KG1 (cell line): Measurements from ENCODE around the gene PML.

Source experiments
- DNase-seq: peaks from one replicate; lab custom pipeline; 2025; lab: John Stamatoyannopoulos, UW

The PML gene

GRCh38 chr15:73985101-73985873 lies 9.2 kb upstream of the PML start:
- DNase-seq = no peak

- no peak for DNase-seq
Measured at GRCh38 chr15:73986055-73986775, 8.3 kb upstream of the PML start.

- DNase-seq = no peak
Measured at GRCh38 chr15:73986776-73987056, 7.8 kb upstream of the PML start.

- DNase-seq = no peak
Measured at GRCh38 chr15:73987250-73987649, 7.3 kb upstream of the PML start.

GRCh38 chr15:73987681-73988444 lies 6.7 kb upstream of the PML start:
- DNase-seq = no peak

- DNase-seq = no peak
Measured at GRCh38 chr15:73988445-73988969, 6.0 kb upstream of the PML start.

GRCh38 chr15:73989001-73989798 lies 5.3 kb upstream of the PML start:
- no peak for DNase-seq

- DNase-seq = no peak
Measured at GRCh38 chr15:73990250-73991005, 4.1 kb upstream of the PML start.

- DNase-seq = no peak
Measured at GRCh38 chr15:73991260-73991659, 3.3 kb upstream of the PML start.

- DNase-seq = peak; percentile 79
Measured at GRCh38 chr15:73991726-73992593, 2.6 kb upstream of the PML start, which contains the start of gene STOML1. Gene STOML1 (minus strand): TSS chr15:73992295. CDS start chr15:73992223, 72 bp downstream.

- DNase-seq = no peak
Measured at GRCh38 chr15:73992594-73992898, 2.0 kb upstream of the PML start.

GRCh38 chr15:73993211-73993994 lies 1.1 kb upstream of the PML start:
- no peak for DNase-seq

- DNase-seq = no peak
Measured at GRCh38 chr15:73994912-73995622, 551 bp downstream of the PML start.

- DNase-seq = no peak
Measured at GRCh38 chr15:73996267-73996666, 1.8 kb downstream of the PML start.

- DNase-seq = no peak
Measured at GRCh38 chr15:73996939-73997338, 2.4 kb downstream of the PML start.

GRCh38 chr15:73997986-73998385 lies 3.5 kb downstream of the PML start:
- DNase-seq = no peak

GRCh38 chr15:74006774-74007639 lies 12.5 kb downstream of the PML start:
- no peak for DNase-seq
